Inferior parietal cortex (tissue), 1 donor: ENCODE results near the gene SLC2A8.

Source experiments
- DNase-seq: peaks from one replicate; pipeline ENCODE4 v3.0.0-alpha.2; 2016; ENCODE audit errors: extremely low spot score

The SLC2A8 gene

GRCh38 chr9:127382541-127382940 lies 14.4 kb upstream of the SLC2A8 start:
- DNase-seq = no peak

- DNase-seq = no peak
These were observed 12.8 kb upstream of the SLC2A8 start for GRCh38 chr9:127384016-127384730.

- DNase-seq = no peak
These were observed 12.1 kb upstream of the SLC2A8 start for GRCh38 chr9:127384901-127385300.

- DNase-seq = no peak
These were observed 10.7 kb upstream of the SLC2A8 start for GRCh38 chr9:127386249-127386648.

- no peak for DNase-seq
These were observed 10.0 kb upstream of the SLC2A8 start for GRCh38 chr9:127386981-127387380.

- DNase-seq = peak; percentile 40
These were observed 8.7 kb upstream of the SLC2A8 start for GRCh38 chr9:127388037-127388855.

- DNase-seq = no peak
These were observed 8.1 kb upstream of the SLC2A8 start for GRCh38 chr9:127388856-127389238.

- no peak for DNase-seq
These were observed 7.4 kb upstream of the SLC2A8 start for GRCh38 chr9:127389381-127390247.

- DNase-seq = no peak
These were observed 6.8 kb upstream of the SLC2A8 start for GRCh38 chr9:127390248-127390545.

- no peak for DNase-seq
These were observed 6.4 kb upstream of the SLC2A8 start for GRCh38 chr9:127390563-127390962.

- no peak for DNase-seq
These were observed 4.8 kb upstream of the SLC2A8 start for GRCh38 chr9:127392166-127392565.

GRCh38 chr9:127392976-127393375 lies 4.0 kb upstream of the SLC2A8 start:
- no peak for DNase-seq

GRCh38 chr9:127393645-127394044 lies 3.3 kb upstream of the SLC2A8 start:
- no peak for DNase-seq

- no peak for DNase-seq
These were observed 1.3 kb upstream of the SLC2A8 start for GRCh38 chr9:127395497-127396252.

GRCh38 chr9:127396253-127396807 lies 639 bp upstream of the SLC2A8 start:
- no peak for DNase-seq

- DNase-seq = no peak
These were observed 791 bp downstream of the SLC2A8 start for GRCh38 chr9:127397646-127398274.

- no peak for DNase-seq
These were observed 1.3 kb downstream of the SLC2A8 start for GRCh38 chr9:127398275-127398647.

GRCh38 chr9:127398715-127399400 lies 1.9 kb downstream of the SLC2A8 start:
- no peak for DNase-seq

GRCh38 chr9:127399736-127400269 lies 2.8 kb downstream of the SLC2A8 start:
- no peak for DNase-seq
